Measurements from ENCODE around the gene PNMA3. TPM values are rescaled to one million over a fixed set of nuclear protein-coding genes. Genes with fewer than 3 reads are reported as not detected.
"Not testable (repeated sequence)": the region's sequence is repeated elsewhere in the genome, so short reads cannot be mapped to it uniquely, and the experiment has no call there.

The PNMA3 gene
- total RNA-seq, 1 experiment from 2014 or later: 0.41 TPM

DNA sequence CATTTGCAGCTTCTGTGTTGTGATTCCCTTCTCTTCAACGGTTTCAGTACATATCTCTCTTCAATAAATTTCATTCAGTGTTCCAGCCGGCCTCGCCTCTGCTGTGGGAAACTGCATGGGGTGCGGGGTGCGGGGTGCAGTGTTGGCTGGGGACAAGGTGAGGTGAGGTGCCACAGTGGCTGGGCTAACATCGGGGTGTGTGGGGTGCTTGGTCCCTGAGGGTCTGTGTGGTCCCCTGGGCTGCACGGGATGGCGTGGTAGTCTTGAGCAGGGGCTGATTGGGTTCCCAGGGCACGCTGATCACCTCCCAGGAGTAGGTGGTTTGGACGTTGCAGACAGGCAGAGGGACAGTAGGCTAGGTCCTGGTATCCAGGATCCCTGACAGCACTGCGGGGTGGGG, 18.7 kb downstream of the PNMA3 start:
- ATAC-seq: no peak
- in situ Hi-C loops (cut with HindIII; ENCODE audit: low pct_unique_long_range_greater_than_20kb, low sequenced_read_pairs): no loop called here

DNA sequence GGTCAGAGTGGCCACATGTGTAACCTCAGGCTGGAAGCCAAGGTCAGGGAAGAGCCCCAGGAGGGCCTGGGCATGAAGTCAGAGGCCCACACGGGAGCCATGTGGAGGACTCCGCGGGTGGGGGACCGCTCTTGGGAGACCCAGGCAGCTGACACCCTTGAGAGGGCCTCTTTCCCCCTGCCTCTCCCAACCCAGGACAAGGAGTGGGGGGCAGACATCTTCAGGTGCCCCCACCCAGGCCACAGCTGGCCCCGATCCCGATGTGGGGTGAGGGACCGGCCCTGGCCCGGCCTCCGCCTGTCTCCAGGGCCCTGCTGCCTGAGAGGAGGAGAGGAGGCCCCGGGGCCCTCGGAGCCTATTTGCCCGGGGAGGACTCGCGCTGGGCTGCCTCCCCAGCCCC, 19.1 kb downstream of the PNMA3 start:
- ATAC-seq: no peak

More for the DNA sequence above, 18.7 kb downstream of the PNMA3 start:
- TF ChIP-seq, protein P1, sequence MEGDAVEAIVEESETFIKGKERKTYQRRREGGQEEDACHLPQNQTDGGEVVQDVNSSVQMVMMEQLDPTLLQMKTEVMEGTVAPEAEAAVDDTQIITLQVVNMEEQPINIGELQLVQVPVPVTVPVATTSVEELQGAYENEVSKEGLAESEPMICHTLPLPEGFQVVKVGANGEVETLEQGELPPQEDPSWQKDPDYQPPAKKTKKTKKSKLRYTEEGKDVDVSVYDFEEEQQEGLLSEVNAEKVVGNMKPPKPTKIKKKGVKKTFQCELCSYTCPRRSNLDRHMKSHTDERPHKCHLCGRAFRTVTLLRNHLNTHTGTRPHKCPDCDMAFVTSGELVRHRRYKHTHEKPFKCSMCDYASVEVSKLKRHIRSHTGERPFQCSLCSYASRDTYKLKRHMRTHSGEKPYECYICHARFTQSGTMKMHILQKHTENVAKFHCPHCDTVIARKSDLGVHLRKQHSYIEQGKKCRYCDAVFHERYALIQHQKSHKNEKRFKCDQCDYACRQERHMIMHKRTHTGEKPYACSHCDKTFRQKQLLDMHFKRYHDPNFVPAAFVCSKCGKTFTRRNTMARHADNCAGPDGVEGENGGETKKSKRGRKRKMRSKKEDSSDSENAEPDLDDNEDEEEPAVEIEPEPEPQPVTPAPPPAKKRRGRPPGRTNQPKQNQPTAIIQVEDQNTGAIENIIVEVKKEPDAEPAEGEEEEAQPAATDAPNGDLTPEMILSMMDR (IDR thresholded peaks at IDR 0.05): no peak
- TF ChIP-seq TCF7L2 (IDR thresholded peaks at IDR 0.05; ENCODE audit: low read depth, low read length): no peak
- ChIA-PET POLR2A (no interaction called here), CTCF (no interaction called here)
- Histone ChIP-seq H3K36me3 (ENCODE audit: control insufficient read depth, insufficient read depth, low read length) (no peaks in the 10 kb centered on the region), H3K4me1 (ENCODE audit: control insufficient read depth, insufficient read depth, low read length) (no peaks in the 10 kb centered on the region), H3K4me3 (ENCODE audit: low read depth in 2 of 2, low read length in 2 of 2) (no peak overlapping the region), H3K27ac (ENCODE audit: low read length) (no peak overlapping the region), H3K9me3 (ENCODE audit: control insufficient read depth, insufficient read depth, low read depth, low read length) (no peaks in the 10 kb centered on the region), H3K27me3 (ENCODE audit: control insufficient read depth, insufficient read depth, low read length) (no peaks in the 10 kb centered on the region)
- no TSS peak for BruUV-seq (replicated peaks)
- no peak for DNase-seq (ENCODE audit: low read depth, low spot score)
- intact Hi-C loops (cut with micrococcal nuclease; ENCODE audit: unreplicated experiment): no loop called here

DNA sequence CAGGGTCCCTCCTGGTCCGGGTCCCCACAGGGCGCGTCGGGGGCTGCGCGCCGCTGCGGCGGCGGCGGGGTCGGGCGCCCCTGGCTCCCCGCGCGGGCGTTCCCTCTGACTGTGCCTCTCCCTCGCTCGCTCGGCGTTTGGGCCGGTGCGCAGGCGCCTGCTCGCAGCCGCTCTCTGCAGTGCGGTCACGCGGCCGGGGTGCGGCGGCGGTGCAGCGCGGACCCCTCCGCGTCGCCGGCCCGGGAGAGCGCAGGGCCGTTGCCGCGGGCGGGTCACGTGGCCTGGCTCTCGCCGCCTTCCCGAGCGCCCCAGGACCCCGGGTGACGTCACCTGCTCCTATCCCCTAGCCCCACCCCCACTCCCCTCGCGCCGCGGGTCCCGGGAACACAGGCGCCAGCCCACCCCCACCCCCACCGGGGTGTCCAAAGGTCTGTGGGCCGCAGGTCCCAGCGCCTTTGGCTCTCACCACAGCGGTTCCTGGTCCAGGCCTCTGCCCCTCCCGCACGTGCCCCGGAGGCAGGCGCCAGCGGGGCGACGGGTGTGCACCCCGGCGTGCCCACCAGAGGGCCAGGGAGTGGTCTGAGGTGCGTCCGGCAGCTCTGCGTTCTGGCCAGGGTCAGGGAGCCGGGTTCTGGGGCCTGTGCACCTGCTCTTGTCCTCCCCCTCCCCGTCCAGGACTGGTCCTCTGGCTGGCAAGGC, 21.3 kb downstream of the PNMA3 start:
- H3K4me1 ChIP-seq (ENCODE audit: control insufficient read depth, insufficient read depth, low read length); POLR2A ChIA-PET; intact Hi-C loops (cut with micrococcal nuclease; ENCODE audit: unreplicated experiment); H3K27ac ChIP-seq (ENCODE audit: low read length); DNase-seq (ENCODE audit: low read depth, low spot score); CTCF ChIA-PET; H3K27me3 ChIP-seq (ENCODE audit: control insufficient read depth, insufficient read depth, low read length); H3K4me3 ChIP-seq (ENCODE audit: low read depth in 2 of 2, low read length in 2 of 2); BruUV-seq (replicated peaks); in situ Hi-C loops (cut with HindIII; ENCODE audit: low pct_unique_long_range_greater_than_20kb, low sequenced_read_pairs); H3K9me3 ChIP-seq (ENCODE audit: control insufficient read depth, insufficient read depth, low read depth, low read length); H3K36me3 ChIP-seq (ENCODE audit: control insufficient read depth, insufficient read depth, low read length): not testable (repeated sequence)
- peak; percentile 82 for ATAC-seq

More for the DNA sequence above, 19.1 kb downstream of the PNMA3 start:
- TF ChIP-seq, protein P1 (IDR thresholded peaks at IDR 0.05): no peak
- TF ChIP-seq, protein P2, sequence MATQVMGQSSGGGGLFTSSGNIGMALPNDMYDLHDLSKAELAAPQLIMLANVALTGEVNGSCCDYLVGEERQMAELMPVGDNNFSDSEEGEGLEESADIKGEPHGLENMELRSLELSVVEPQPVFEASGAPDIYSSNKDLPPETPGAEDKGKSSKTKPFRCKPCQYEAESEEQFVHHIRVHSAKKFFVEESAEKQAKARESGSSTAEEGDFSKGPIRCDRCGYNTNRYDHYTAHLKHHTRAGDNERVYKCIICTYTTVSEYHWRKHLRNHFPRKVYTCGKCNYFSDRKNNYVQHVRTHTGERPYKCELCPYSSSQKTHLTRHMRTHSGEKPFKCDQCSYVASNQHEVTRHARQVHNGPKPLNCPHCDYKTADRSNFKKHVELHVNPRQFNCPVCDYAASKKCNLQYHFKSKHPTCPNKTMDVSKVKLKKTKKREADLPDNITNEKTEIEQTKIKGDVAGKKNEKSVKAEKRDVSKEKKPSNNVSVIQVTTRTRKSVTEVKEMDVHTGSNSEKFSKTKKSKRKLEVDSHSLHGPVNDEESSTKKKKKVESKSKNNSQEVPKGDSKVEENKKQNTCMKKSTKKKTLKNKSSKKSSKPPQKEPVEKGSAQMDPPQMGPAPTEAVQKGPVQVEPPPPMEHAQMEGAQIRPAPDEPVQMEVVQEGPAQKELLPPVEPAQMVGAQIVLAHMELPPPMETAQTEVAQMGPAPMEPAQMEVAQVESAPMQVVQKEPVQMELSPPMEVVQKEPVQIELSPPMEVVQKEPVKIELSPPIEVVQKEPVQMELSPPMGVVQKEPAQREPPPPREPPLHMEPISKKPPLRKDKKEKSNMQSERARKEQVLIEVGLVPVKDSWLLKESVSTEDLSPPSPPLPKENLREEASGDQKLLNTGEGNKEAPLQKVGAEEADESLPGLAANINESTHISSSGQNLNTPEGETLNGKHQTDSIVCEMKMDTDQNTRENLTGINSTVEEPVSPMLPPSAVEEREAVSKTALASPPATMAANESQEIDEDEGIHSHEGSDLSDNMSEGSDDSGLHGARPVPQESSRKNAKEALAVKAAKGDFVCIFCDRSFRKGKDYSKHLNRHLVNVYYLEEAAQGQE (IDR thresholded peaks at IDR 0.05; ENCODE audit: insufficient read depth in 1 of 2, low read depth in 2 of 2, low read length in 1 of 2): no peak
- TF ChIP-seq TCF7L2 (IDR thresholded peaks at IDR 0.05; ENCODE audit: low read depth, low read length) (no peak), POLR2AphosphoS5 (IDR thresholded peaks at IDR 0.05; ENCODE audit: low read depth, low read length) (no peak), SIN3A (IDR thresholded peaks at IDR 0.05; ENCODE audit: borderline replicate concordance, insufficient read depth, low read depth, low read length) (no peak)
- Histone ChIP-seq H3K27me3 (ENCODE audit: control insufficient read depth, insufficient read depth, low read length) (no peaks in the 10 kb centered on the region), H3K36me3 (ENCODE audit: control insufficient read depth, insufficient read depth, low read length) (no peaks in the 10 kb centered on the region), H3K9me3 (ENCODE audit: control insufficient read depth, insufficient read depth, low read depth, low read length) (no peaks in the 10 kb centered on the region), H3K27ac (ENCODE audit: low read length) (no peak overlapping the region), H3K4me1 (ENCODE audit: control insufficient read depth, insufficient read depth, low read length) (no peaks in the 10 kb centered on the region), H3K4me3 (ENCODE audit: low read depth in 2 of 2, low read length in 2 of 2) (no peak overlapping the region)
- no peak for DNase-seq (ENCODE audit: low read depth, low spot score)
- in situ Hi-C loops (cut with HindIII; ENCODE audit: low pct_unique_long_range_greater_than_20kb, low sequenced_read_pairs) (no loop called here), intact Hi-C loops (cut with micrococcal nuclease; ENCODE audit: unreplicated experiment) (no loop called here)
- CTCF ChIA-PET: no interaction called here
- POLR2A ChIA-PET: no interaction called here
- no TSS peak for BruUV-seq (replicated peaks)

DNA sequence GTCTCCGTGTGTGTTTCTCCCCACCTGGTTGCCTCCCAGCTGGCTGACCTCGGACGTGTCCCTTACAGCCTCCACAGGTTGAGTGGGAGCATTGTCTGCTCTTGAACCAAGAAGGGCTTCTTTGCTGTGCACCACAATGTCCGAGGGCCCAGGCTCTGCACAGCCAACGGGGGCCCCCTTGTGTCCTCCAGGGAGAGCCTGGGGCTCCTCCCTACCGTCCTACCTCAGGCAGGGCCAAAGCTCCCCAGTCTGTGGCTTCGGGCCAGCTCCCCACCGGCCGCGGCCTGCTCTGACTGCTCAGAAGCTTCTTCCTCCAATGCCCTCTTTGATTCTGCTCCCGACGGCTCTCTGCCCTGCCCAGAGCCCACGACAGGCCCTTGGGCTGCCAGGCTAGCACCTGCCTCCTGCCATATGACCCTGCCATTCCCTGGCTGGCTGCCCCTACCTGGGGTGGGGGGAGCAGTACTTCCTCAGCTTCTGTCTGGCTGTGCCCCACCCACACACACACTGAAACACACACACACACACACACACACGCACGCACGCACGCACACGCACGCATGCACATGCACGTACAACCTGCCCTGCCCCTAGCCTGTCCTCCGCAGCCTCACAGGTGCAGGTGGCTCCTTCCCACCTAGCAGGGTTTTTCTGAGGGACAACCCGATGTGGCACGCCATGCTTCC, 27.1 kb downstream of the PNMA3 start:
- H3K9me3 ChIP-seq (ENCODE audit: control insufficient read depth, insufficient read depth, low read depth, low read length); intact Hi-C loops (cut with micrococcal nuclease; ENCODE audit: unreplicated experiment); DNase-seq (ENCODE audit: low read depth, low spot score); CTCF ChIA-PET; ATAC-seq; POLR2A ChIA-PET; BruUV-seq (replicated peaks); H3K27ac ChIP-seq (ENCODE audit: low read length); H3K4me3 ChIP-seq (ENCODE audit: low read depth in 2 of 2, low read length in 2 of 2); in situ Hi-C loops (cut with HindIII; ENCODE audit: low pct_unique_long_range_greater_than_20kb, low sequenced_read_pairs); H3K36me3 ChIP-seq (ENCODE audit: control insufficient read depth, insufficient read depth, low read length); H3K4me1 ChIP-seq (ENCODE audit: control insufficient read depth, insufficient read depth, low read length): not testable (repeated sequence)
- peaks cover 12% of the 10 kb centered on the region for H3K27me3 ChIP-seq (ENCODE audit: control insufficient read depth, insufficient read depth, low read length)

Data from Panc1 (cell line).